Hepatocyte (in vitro differentiated cells): Measurements from ENCODE around the gene TOGARAM2. TPM values are rescaled to one million over a fixed set of nuclear protein-coding genes. Genes with fewer than 3 reads are reported as not detected.

ENCODE experiments used
- DNase-seq: peaks from one replicate; pipeline ENCODE4 v3.0.0-alpha.2; 2016; ENCODE audit warnings: low spot score
- H2AFZ ChIP-seq: fragments of 200-600 bp; sonication (generic); 2 replicates; pipeline ENCODE4 v1.6.0; 2016; ENCODE audit warnings: antibody characterized with exemption, mild to moderate bottlenecking
- H3K27ac ChIP-seq: fragments of 200-600 bp; sonication (generic); 2 replicates; pipeline ENCODE4 v1.5.1; 2016; ENCODE audit warnings: mild to moderate bottlenecking
- H3K27me3 ChIP-seq: fragments of 200-600 bp; sonication (generic); 2 replicates; pipeline ENCODE4 v1.6.1; 2016
- H3K36me3 ChIP-seq: fragments of 200-600 bp; sonication (generic); replicated peaks from 2 replicates; pipeline ENCODE4 v1.5.1; 2016; ENCODE audit warnings: low read depth; ENCODE audit not compliant: insufficient read depth
- H3K4me1 ChIP-seq: fragments of 200-600 bp; sonication (generic); 2 replicates; pipeline ENCODE4 v1.5.1; 2016; ENCODE audit warnings: mild to moderate bottlenecking, moderate library complexity; ENCODE audit not compliant: insufficient read depth
- H3K4me2 ChIP-seq: fragments of 200-600 bp; sonication (generic); 2 replicates; pipeline ENCODE4 v1.6.0; 2016
- H3K4me3 ChIP-seq: fragments of 200-600 bp; sonication (generic); 2 replicates; pipeline ENCODE4 v1.5.1; 2016; ENCODE audit warnings: mild to moderate bottlenecking
- H3K79me2 ChIP-seq: fragments of 200-600 bp; sonication (generic); 2 replicates; pipeline ENCODE4 v1.6.0; 2017; ENCODE audit warnings: mild to moderate bottlenecking
- H3K9me2 ChIP-seq: fragments of 200-600 bp; sonication (generic); replicated peaks from 2 replicates; pipeline ENCODE4 v1.6.0; 2017; ENCODE audit warnings: mild to moderate bottlenecking; ENCODE audit not compliant: insufficient read depth
- H3K9me3 ChIP-seq: fragments of 200-600 bp; sonication (generic); 2 replicates; pipeline ENCODE4 v1.5.1; 2016; ENCODE audit warnings: low read depth, mild to moderate bottlenecking
- H4K20me1 ChIP-seq: fragments of 200-600 bp; sonication (generic); 2 replicates; pipeline ENCODE4 v1.6.0; 2016; ENCODE audit warnings: mild to moderate bottlenecking; ENCODE audit not compliant: insufficient read depth, poor library complexity, severe bottlenecking
- EZH2 ChIP-seq: fragments of 200-600 bp; sonication (generic); IDR thresholded peaks from 2 replicates; pipeline ENCODE4 v1.6.1; 2016; ENCODE audit warnings: antibody characterized with exemption, mild to moderate bottlenecking, borderline replicate concordance
- EZH2phosphoT487 ChIP-seq: fragments of 200-600 bp; sonication (generic); IDR thresholded peaks from one replicate; pipeline ENCODE4 v1.6.1; 2018; ENCODE audit warnings: antibody characterized with exemption, mild to moderate bottlenecking, low read depth, moderate library complexity; ENCODE audit not compliant: unreplicated experiment, severe bottlenecking
- WGBS: methylation state at CpG from one replicate; pipeline ENCODE4 v1.1.6; 2016; ENCODE audit warnings: low lambda C conversion rate; ENCODE audit errors: missing lambda C conversion rate; 5-methylcytosine and 5-hydroxymethylcytosine counted together
- polyA plus RNA-seq: library from polyadenylated mRNA; unstranded; fragments of >200 nt; fragmentation: Nextera tagmentation; extraction: Ambion mirVana; gene quantifications from 2 replicates; pipeline ENCODE4 v1.2.1, GENCODE V29; 2016
- total RNA-seq: library from RNA; depleted of rRNA; stranded (reverse); fragments of >200 nt; gene quantifications from 2 replicates; pipeline ENCODE4 v1.2.3, GENCODE V29; 2014
- TF ChIP-seq, protein P1 (sequence below): fragments of 200-600 bp; sonication (generic); IDR thresholded peaks from 2 replicates; pipeline ENCODE4 v1.5.1; 2016; ENCODE audit warnings: antibody characterized with exemption, mild to moderate bottlenecking; ENCODE audit not compliant: poor library complexity

TOGARAM2 gene
- total and polyA plus RNA-seq, 2 experiments from 2014 or later: 0.47 to 1.3 TPM

- no peak for DNase-seq
- TF ChIP-seq EZH2 (no peak), EZH2phosphoT487 (no peak)
- TF ChIP-seq, protein P1, sequence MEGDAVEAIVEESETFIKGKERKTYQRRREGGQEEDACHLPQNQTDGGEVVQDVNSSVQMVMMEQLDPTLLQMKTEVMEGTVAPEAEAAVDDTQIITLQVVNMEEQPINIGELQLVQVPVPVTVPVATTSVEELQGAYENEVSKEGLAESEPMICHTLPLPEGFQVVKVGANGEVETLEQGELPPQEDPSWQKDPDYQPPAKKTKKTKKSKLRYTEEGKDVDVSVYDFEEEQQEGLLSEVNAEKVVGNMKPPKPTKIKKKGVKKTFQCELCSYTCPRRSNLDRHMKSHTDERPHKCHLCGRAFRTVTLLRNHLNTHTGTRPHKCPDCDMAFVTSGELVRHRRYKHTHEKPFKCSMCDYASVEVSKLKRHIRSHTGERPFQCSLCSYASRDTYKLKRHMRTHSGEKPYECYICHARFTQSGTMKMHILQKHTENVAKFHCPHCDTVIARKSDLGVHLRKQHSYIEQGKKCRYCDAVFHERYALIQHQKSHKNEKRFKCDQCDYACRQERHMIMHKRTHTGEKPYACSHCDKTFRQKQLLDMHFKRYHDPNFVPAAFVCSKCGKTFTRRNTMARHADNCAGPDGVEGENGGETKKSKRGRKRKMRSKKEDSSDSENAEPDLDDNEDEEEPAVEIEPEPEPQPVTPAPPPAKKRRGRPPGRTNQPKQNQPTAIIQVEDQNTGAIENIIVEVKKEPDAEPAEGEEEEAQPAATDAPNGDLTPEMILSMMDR: no peak
- no peak overlapping the region for H3K4me3 ChIP-seq
- H3K9me3 ChIP-seq: no peaks in the 10 kb centered on the region
- no peaks in the 10 kb centered on the region for H3K79me2 ChIP-seq
- H3K36me3 ChIP-seq: no peaks in the 10 kb centered on the region
- no peak overlapping the region for H2AFZ ChIP-seq
- no peaks in the 10 kb centered on the region for H3K27me3 ChIP-seq
- H3K4me1 ChIP-seq: peaks cover 22% of the 10 kb centered on the region
- H3K27ac ChIP-seq: no peak overlapping the region
- H3K4me2 ChIP-seq: no peak overlapping the region
- 89% methylated on average over 7 of the region's 7 CpGs for WGBS
- H4K20me1 ChIP-seq: no peaks in the 10 kb centered on the region
- H3K9me2 ChIP-seq: no peaks in the 10 kb centered on the region
These were observed 87.4 kb downstream of the TOGARAM2 start for GRCh38 chr2:29068513-29068912.

DNA sequence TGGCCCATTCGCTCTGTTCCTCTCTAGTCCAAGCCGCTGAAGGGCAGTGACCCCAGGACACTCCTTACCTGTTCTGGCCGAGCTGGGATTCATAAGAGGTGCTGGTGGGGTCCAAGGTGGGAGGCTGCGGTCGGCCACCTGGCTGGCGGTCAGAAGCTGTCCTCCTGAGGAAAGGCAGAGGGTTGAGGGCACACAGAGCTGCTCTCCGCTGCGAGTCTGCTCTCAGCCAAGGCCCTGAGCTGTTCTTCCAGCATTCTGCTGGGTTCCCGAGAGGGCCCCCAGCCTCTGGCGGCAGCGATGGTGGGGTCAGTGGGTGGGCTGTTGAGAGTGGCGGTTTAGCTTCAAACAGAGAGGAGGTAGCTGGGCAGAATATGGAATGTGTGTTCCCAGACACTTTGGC is 89.4 kb downstream of the TOGARAM2 start:
- H3K36me3 ChIP-seq: no peaks in the 10 kb centered on the region
- H3K9me2 ChIP-seq: no peaks in the 10 kb centered on the region
- no peaks in the 10 kb centered on the region for H3K79me2 ChIP-seq
- H3K4me1 ChIP-seq: peaks cover 1% of the 10 kb centered on the region
- 86% methylated on average over 12 of the region's 12 CpGs for WGBS
- H3K4me3 ChIP-seq: no peak overlapping the region
- TF ChIP-seq EZH2phosphoT487 (no peak), EZH2 (no peak)
- TF ChIP-seq, protein P1: no peak
- H3K4me2 ChIP-seq: no peak overlapping the region
- no peaks in the 10 kb centered on the region for H3K27me3 ChIP-seq
- no peaks in the 10 kb centered on the region for H4K20me1 ChIP-seq
- no peak overlapping the region for H2AFZ ChIP-seq
- no peak overlapping the region for H3K27ac ChIP-seq
- DNase-seq: no peak
- no peaks in the 10 kb centered on the region for H3K9me3 ChIP-seq

DNA sequence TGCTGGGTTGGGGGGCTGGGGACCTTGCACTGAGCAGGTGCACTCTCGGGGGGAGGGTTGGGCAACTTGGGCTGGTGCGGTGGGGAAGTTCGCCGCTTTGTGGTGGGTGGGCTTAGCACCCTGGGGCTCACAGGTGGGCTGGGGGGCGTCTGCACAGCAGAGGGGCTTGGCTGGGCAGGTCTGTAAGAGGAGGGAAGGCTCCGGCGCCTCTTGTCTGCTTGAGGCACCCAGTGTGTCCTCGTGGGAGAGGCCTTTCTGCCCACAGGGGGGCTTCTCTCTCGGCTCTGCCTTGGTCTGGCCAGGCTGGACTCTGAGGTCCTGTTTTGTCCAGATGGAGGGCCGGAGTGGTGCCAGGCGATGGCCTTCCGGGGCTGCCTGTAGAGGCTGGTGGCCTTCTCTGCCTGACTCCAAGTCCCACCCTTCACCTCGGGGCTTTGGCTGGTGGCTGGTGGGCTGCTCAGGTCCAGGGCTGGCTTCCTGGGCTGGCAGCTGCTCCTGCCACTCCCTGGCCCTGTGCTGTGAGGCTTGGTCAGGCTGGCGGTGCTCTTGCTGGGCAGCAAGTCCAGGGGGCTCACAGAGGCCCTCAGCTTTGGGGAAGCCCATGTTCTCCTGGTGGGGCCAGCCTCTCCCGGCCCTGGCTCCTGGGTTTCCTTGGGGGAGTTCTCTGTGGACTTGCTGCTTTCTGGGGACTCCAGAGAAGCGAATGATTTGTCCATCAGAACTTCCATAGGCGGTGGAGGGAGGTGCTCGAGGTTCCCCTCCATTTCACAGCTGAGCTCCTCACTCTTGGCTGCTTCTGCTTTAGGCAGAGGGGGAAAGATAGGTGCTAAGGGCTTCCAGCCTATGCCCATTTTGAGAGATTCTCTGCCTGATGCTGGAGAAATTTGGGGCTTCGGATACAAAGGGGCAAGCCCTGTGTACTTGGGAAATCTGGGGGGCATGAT is 90.2 kb downstream of the TOGARAM2 start:
- Histone ChIP-seq H3K27ac (no peak overlapping the region), H3K79me2 (no peaks in the 10 kb centered on the region), H3K4me2 (no peak overlapping the region), H3K27me3 (no peaks in the 10 kb centered on the region), H4K20me1 (no peaks in the 10 kb centered on the region), H3K4me3 (no peak overlapping the region), H3K36me3 (no peaks in the 10 kb centered on the region), H3K9me3 (no peaks in the 10 kb centered on the region), H2AFZ (no peak overlapping the region), H3K9me2 (no peaks in the 10 kb centered on the region), H3K4me1 (no peaks in the 10 kb centered on the region)
- no peak for TF ChIP-seq EZH2
- TF ChIP-seq EZH2phosphoT487: no peak
- TF ChIP-seq, protein P1: no peak
- 93% methylated on average over 16 of the region's 19 CpGs for WGBS
- no peak for DNase-seq
